GM12801 (cell line): ENCODE data around the gene STX3.

Source experiments
- CTCF ChIP-seq: IDR thresholded peaks from one replicate; pipeline ENCODE4 v1.5.1; 2011; ENCODE audit warnings: control low read depth; ENCODE audit not compliant: insufficient read length; ENCODE audit errors: extremely low read depth

The STX3 gene

GRCh38 chr11:59846556-59846955 is 91.4 kb downstream of the STX3 start:
- TF ChIP-seq CTCF, result no peak

DNA sequence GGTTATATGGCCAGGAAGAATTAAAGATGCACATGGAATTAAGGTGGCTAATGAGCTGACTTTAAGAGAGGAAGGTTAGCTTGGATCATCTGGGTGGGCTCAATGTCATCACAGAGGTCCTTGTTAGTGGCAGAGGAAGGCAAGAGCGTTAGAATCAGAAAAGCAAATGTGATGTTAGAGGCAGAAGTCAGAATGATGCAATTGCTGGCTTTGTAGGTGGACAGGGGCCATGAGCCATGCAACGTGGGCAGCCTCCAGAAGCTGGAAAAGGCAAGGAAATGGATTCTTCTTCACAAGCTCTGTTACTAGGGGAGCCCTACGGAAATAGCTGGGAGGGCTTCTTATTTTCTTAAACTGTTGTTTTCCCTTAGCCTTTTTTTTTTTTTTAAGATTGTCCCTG is 92.5 kb downstream of the STX3 start:
- TF ChIP-seq CTCF, result no peak

- no peak for TF ChIP-seq CTCF
Measured at GRCh38 chr11:59849129-59849528, 94.0 kb downstream of the STX3 start.

- TF ChIP-seq CTCF, result no peak
Measured at GRCh38 chr11:59854871-59855270, 99.7 kb downstream of the STX3 start.
